ENCODE results near the gene HEXD. TPM values are rescaled to one million over a fixed set of nuclear protein-coding genes. Genes with fewer than 3 reads are reported as not detected.

Gene HEXD
- polyA plus RNA-seq, 3 donors = 8.9 to 61.5 (median 12.7) TPM

DNA sequence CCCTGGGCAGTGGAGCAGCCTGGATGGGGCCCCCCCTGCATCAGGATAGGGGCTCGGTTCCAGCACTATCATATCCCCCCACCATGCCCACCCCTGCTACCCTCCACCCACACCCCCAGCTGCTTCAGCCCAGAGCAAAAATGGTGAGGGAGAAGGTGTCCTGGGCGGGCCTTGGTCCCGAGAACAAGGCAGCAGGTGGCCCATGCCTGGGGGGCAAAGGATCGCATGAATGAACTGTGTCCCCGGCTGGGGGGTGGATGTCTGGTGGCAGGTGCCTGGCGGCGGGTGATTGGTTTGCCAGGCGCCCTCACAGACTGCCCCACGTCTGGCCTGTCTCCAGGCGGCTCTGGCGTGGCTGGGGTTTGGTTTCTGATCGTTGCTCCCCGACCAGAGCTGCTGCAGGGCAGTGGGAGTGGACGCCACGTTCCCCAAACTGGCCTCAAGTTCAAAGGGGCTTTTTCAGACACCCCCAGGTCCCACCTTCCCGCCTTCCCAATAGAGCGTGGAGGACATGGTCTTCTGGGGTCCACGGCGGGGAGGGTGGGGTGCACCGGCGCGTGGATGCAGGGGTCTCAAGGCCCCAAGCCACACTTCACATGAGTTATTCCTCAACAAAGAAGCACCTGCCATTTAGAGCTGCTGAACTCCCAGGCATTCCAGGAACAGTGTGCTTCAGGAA, 34.0 kb upstream of the HEXD start:
- H3K27me3 Mint-ChIP-seq (ENCODE audit: low read depth in 3 of 3) = peaks cover 35 to 62% (median 40%) of the 10 kb centered on the region in 3 donors
- Histone ChIP-seq H3K27ac (ENCODE audit: low read depth in 1 of 2, low read length in 2 of 2) (no peak overlapping the region), H3K4me1 (ENCODE audit: control insufficient read depth in 1 of 2, insufficient read depth in 2 of 2, low read length in 2 of 2) (peaks cover 10 to 11% of the 10 kb centered on the region in 2 donors), H3K4me2 (replicated peaks; ENCODE audit: extremely low read depth, low read length, poor library complexity, severe bottlenecking) (no peak overlapping the region), H3K79me2 (ENCODE audit: insufficient read depth, low read length) (no peaks in the 10 kb centered on the region), H3K4me3 (replicated peaks in 1 of 3; ENCODE audit: low read depth in 2 of 3, low read length in 3 of 3) (no peak overlapping the region), H3K9ac (ENCODE audit: insufficient read depth, low read length, poor library complexity, severe bottlenecking) (no peak overlapping the region), H4K20me1 (ENCODE audit: insufficient read depth, low read length) (no peaks in the 10 kb centered on the region), H3K27me3 (ENCODE audit: control insufficient read depth in 2 of 2, insufficient read depth in 2 of 2, low read length in 2 of 2) (peaks cover 0 to 29% of the 10 kb centered on the region in 2 donors), H2AFZ (ENCODE audit: insufficient read depth, low read depth, low read length, poor library complexity, severe bottlenecking) (no peak overlapping the region), H3K9me3 (replicated peaks in 1 of 2; ENCODE audit: control insufficient read depth in 1 of 2, insufficient read depth in 1 of 2, low read length in 2 of 2) (no peaks in the 10 kb centered on the region), H3K36me3 (replicated peaks in 1 of 2; ENCODE audit: control insufficient read depth in 1 of 2, insufficient read depth in 2 of 2, low read length in 2 of 2) (no peaks in the 10 kb centered on the region)
- H3K27ac Mint-ChIP-seq = no peak overlapping the region
- no peaks in the 10 kb centered on the region for H3K36me3 Mint-ChIP-seq
- WGBS (ENCODE audit: insufficient coverage) = 74% methylated on average over 21 of the region's 22 CpGs
- peaks cover 0 to 4% (median 0%) of the 10 kb centered on the region in 7 donors for H3K9me3 Mint-ChIP-seq
- TF ChIP-seq, protein P1, sequence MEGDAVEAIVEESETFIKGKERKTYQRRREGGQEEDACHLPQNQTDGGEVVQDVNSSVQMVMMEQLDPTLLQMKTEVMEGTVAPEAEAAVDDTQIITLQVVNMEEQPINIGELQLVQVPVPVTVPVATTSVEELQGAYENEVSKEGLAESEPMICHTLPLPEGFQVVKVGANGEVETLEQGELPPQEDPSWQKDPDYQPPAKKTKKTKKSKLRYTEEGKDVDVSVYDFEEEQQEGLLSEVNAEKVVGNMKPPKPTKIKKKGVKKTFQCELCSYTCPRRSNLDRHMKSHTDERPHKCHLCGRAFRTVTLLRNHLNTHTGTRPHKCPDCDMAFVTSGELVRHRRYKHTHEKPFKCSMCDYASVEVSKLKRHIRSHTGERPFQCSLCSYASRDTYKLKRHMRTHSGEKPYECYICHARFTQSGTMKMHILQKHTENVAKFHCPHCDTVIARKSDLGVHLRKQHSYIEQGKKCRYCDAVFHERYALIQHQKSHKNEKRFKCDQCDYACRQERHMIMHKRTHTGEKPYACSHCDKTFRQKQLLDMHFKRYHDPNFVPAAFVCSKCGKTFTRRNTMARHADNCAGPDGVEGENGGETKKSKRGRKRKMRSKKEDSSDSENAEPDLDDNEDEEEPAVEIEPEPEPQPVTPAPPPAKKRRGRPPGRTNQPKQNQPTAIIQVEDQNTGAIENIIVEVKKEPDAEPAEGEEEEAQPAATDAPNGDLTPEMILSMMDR (IDR thresholded peaks at IDR 0.05) = no peak
- DNase-seq = no peak
- intact Hi-C loops (cut with micrococcal nuclease) = no loop called here
- peaks cover 14% of the 10 kb centered on the region for H3K4me1 Mint-ChIP-seq
- H3K4me3 Mint-ChIP-seq = no peak overlapping the region

DNA sequence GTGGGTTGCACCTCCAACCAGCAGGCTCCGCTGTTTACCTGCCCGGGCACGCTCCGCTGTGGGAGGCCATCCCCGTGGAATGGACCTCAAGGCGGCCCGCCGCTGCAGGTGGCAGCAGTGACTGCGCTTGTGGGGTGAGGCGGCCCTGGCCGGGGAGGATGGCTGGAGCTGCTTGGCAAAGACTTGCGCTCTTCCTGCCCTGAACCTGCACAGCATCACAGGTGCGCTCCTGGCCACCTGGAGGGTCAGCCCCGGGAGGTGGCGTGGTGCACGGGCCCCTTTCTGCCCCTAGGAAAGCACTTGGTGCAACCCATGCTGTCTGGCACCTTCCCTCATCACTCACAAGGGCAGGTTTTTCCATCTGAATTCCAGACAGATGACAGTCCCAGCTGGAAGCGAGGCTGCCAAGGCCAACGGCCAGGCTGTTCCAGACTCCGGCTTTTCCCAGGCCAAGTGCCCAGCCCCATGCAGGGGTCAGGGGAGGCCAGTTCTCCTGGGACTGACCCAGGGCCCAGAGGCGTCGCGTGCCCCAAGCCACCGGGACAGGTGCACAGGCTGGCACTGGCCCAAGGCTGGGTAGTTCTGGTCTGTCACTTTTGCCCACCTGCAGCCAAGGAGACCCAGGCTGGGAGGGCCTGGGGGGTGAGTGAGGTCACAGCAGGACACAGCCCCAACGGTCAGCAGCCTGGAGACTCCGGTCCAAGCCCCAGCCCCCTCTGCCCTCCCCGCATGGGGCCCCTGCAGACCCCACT, 33.2 kb upstream of the HEXD start:
- no peaks in the 10 kb centered on the region for H3K36me3 ChIP-seq (replicated peaks in 1 of 2; ENCODE audit: control insufficient read depth in 1 of 2, insufficient read depth in 2 of 2, low read length in 2 of 2)
- no peaks in the 10 kb centered on the region for H3K9me3 ChIP-seq (replicated peaks in 1 of 2; ENCODE audit: control insufficient read depth in 1 of 2, insufficient read depth in 1 of 2, low read length in 2 of 2)
- H4K20me1 ChIP-seq (ENCODE audit: insufficient read depth, low read length) = no peaks in the 10 kb centered on the region
- TF ChIP-seq, protein P1 (IDR thresholded peaks at IDR 0.05) = no peak
- H3K4me1 Mint-ChIP-seq = peaks cover 14% of the 10 kb centered on the region
- H3K27me3 Mint-ChIP-seq (ENCODE audit: low read depth in 3 of 3) = peaks cover 29 to 58% (median 38%) of the 10 kb centered on the region in 3 donors
- H3K9ac ChIP-seq (ENCODE audit: insufficient read depth, low read length, poor library complexity, severe bottlenecking) = no peak overlapping the region
- no peak overlapping the region for H3K4me3 Mint-ChIP-seq
- no peak overlapping the region for H2AFZ ChIP-seq (ENCODE audit: insufficient read depth, low read depth, low read length, poor library complexity, severe bottlenecking)
- H3K79me2 ChIP-seq (ENCODE audit: insufficient read depth, low read length) = no peaks in the 10 kb centered on the region
- no peaks in the 10 kb centered on the region for H3K36me3 Mint-ChIP-seq
- no peak overlapping the region for H3K27ac ChIP-seq (ENCODE audit: low read depth in 1 of 2, low read length in 2 of 2)
- WGBS (ENCODE audit: insufficient coverage) = 66% methylated on average over 24 of the region's 26 CpGs
- peaks cover 10 to 11% of the 10 kb centered on the region in 2 donors for H3K4me1 ChIP-seq (ENCODE audit: control insufficient read depth in 1 of 2, insufficient read depth in 2 of 2, low read length in 2 of 2)
- H3K27me3 ChIP-seq (ENCODE audit: control insufficient read depth in 2 of 2, insufficient read depth in 2 of 2, low read length in 2 of 2) = peaks cover 0 to 29% of the 10 kb centered on the region in 2 donors
- H3K27ac Mint-ChIP-seq = no peak overlapping the region
- intact Hi-C loops (cut with micrococcal nuclease) = no loop called here
- H3K4me2 ChIP-seq (replicated peaks; ENCODE audit: extremely low read depth, low read length, poor library complexity, severe bottlenecking) = no peak overlapping the region
- no peak overlapping the region for H3K4me3 ChIP-seq (replicated peaks in 1 of 3; ENCODE audit: low read depth in 2 of 3, low read length in 3 of 3)
- H3K9me3 Mint-ChIP-seq = peaks cover 0 to 3% (median 0%) of the 10 kb centered on the region in 7 donors
- DNase-seq = no peak
